ENCODE measurements around the gene CORO1C. TPM values are rescaled to one million over a fixed set of nuclear protein-coding genes. Genes with fewer than 3 reads are reported as not detected.

CORO1C gene
- total RNA-seq, 3 donors from 2014 or later (not counting 1 experiment from before 2014, with no cell fraction given), result 28.9 to 43.5 (median 36.0) TPM

- H3K27ac Mint-ChIP-seq, result no peak overlapping the region
- no peaks in the 10 kb centered on the region for H3K36me3 Mint-ChIP-seq
- no peaks in the 10 kb centered on the region for H3K9me3 Mint-ChIP-seq
- intact Hi-C loops (cut with micrococcal nuclease), result no loop called here
- ATAC-seq (no peak), DNase-seq (no peak)
- H3K4me1 ChIP-seq (ENCODE audit: control insufficient read depth, insufficient read depth, low read length), result peaks cover 10% of the 10 kb centered on the region
- H3K27me3 Mint-ChIP-seq (ENCODE audit: low read depth in 2 of 2), result peaks cover 0 to 8% of the 10 kb centered on the region in 2 donors
- H3K27me3 ChIP-seq (ENCODE audit: control insufficient read depth, insufficient read depth, low read length), result peaks cover 6% of the 10 kb centered on the region
- TF ChIP-seq, protein P1, sequence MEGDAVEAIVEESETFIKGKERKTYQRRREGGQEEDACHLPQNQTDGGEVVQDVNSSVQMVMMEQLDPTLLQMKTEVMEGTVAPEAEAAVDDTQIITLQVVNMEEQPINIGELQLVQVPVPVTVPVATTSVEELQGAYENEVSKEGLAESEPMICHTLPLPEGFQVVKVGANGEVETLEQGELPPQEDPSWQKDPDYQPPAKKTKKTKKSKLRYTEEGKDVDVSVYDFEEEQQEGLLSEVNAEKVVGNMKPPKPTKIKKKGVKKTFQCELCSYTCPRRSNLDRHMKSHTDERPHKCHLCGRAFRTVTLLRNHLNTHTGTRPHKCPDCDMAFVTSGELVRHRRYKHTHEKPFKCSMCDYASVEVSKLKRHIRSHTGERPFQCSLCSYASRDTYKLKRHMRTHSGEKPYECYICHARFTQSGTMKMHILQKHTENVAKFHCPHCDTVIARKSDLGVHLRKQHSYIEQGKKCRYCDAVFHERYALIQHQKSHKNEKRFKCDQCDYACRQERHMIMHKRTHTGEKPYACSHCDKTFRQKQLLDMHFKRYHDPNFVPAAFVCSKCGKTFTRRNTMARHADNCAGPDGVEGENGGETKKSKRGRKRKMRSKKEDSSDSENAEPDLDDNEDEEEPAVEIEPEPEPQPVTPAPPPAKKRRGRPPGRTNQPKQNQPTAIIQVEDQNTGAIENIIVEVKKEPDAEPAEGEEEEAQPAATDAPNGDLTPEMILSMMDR (IDR thresholded peaks at IDR 0.05), result no peak
- WGBS (ENCODE audit: insufficient coverage), result 88% methylated on average over 7 of the region's 7 CpGs
- H3K9me3 ChIP-seq (ENCODE audit: control insufficient read depth, insufficient read depth, low read length), result no peaks in the 10 kb centered on the region
- H3K4me3 ChIP-seq (ENCODE audit: low read length), result no peak overlapping the region
- H3K4me3 Mint-ChIP-seq, result no peak overlapping the region
- peaks cover 4 to 6% of the 10 kb centered on the region in 2 donors for H3K4me1 Mint-ChIP-seq
- H3K36me3 ChIP-seq (ENCODE audit: control insufficient read depth, insufficient read depth, low read length), result no peaks in the 10 kb centered on the region
- no peak overlapping the region for H3K27ac ChIP-seq (ENCODE audit: low read length)
Observed at GRCh38 chr12:108764540-108765288, 33.4 kb upstream of the CORO1C start.

GRCh38 chr12:108761226-108761625, 29.9 kb upstream of the CORO1C start:
- Mint-ChIP-seq H3K9me3 (no peaks in the 10 kb centered on the region), H3K4me1 (no peaks in the 10 kb centered on the region), H3K27ac (no peak overlapping the region), H3K36me3 (no peaks in the 10 kb centered on the region), H3K27me3 (ENCODE audit: low read depth in 2 of 2) (peaks cover 0 to 4% of the 10 kb centered on the region in 2 donors), H3K4me3 (no peak overlapping the region)
- Histone ChIP-seq H3K9me3 (ENCODE audit: control insufficient read depth, insufficient read depth, low read length) (no peaks in the 10 kb centered on the region), H3K4me1 (ENCODE audit: control insufficient read depth, insufficient read depth, low read length) (no peaks in the 10 kb centered on the region), H3K27ac (ENCODE audit: low read length) (no peak overlapping the region), H3K4me3 (ENCODE audit: low read length) (no peak overlapping the region), H3K36me3 (ENCODE audit: control insufficient read depth, insufficient read depth, low read length) (no peaks in the 10 kb centered on the region), H3K27me3 (ENCODE audit: control insufficient read depth, insufficient read depth, low read length) (no peaks in the 10 kb centered on the region)
- TF ChIP-seq, protein P1 (IDR thresholded peaks at IDR 0.05), result no peak
- 97% methylated on average over 11 of the region's 11 CpGs for WGBS (ENCODE audit: insufficient coverage)
- DNase-seq (no peak), ATAC-seq (no peak)
- intact Hi-C loops (cut with micrococcal nuclease), result no loop called here

- H3K27ac ChIP-seq (ENCODE audit: low read length), result no peak overlapping the region
- H3K9me3 Mint-ChIP-seq, result no peaks in the 10 kb centered on the region
- H3K4me1 Mint-ChIP-seq, result no peaks in the 10 kb centered on the region
- no peaks in the 10 kb centered on the region for H3K27me3 ChIP-seq (ENCODE audit: control insufficient read depth, insufficient read depth, low read length)
- H3K4me1 ChIP-seq (ENCODE audit: control insufficient read depth, insufficient read depth, low read length), result no peaks in the 10 kb centered on the region
- intact Hi-C loops (cut with micrococcal nuclease), result no loop called here
- H3K4me3 ChIP-seq (ENCODE audit: low read length), result no peak overlapping the region
- no peak overlapping the region for H3K4me3 Mint-ChIP-seq
- H3K27ac Mint-ChIP-seq, result no peak overlapping the region
- TF ChIP-seq, protein P1 (IDR thresholded peaks at IDR 0.05), result no peak
- H3K9me3 ChIP-seq (ENCODE audit: control insufficient read depth, insufficient read depth, low read length), result no peaks in the 10 kb centered on the region
- DNase-seq (no peak), ATAC-seq (no peak)
- no peaks in the 10 kb centered on the region for H3K27me3 Mint-ChIP-seq (ENCODE audit: low read depth in 2 of 2)
- 85% methylated on average over 11 of the region's 11 CpGs for WGBS (ENCODE audit: insufficient coverage)
- no peaks in the 10 kb centered on the region for H3K36me3 Mint-ChIP-seq
- H3K36me3 ChIP-seq (ENCODE audit: control insufficient read depth, insufficient read depth, low read length), result no peaks in the 10 kb centered on the region
Observed at GRCh38 chr12:108759924-108760323, 28.6 kb upstream of the CORO1C start.

DNA sequence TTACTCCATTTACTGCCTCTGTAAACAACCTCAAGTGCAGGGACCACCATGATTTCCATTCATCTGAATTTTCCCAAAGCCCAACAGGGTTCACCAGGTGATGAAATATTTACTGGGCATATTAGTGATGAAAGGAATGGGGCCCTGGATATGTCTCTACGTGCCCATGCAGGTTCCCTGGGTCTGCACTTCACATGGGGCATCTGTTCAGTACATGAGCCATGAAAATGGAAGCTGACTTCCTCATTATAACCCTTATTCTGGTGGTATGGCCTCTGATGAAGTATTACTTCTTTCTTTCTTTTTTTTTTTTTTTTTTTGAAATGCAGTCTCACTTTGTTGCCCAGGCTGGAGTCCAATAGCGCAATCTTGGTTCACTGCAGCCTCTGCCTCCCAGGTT, 26.5 kb upstream of the CORO1C start:
- no peaks in the 10 kb centered on the region for H3K9me3 ChIP-seq (ENCODE audit: control insufficient read depth, insufficient read depth, low read length)
- H3K4me3 ChIP-seq (ENCODE audit: low read length), result no peak overlapping the region
- peaks cover 0 to 4% of the 10 kb centered on the region in 2 donors for H3K27me3 Mint-ChIP-seq (ENCODE audit: low read depth in 2 of 2)
- TF ChIP-seq, protein P1 (IDR thresholded peaks at IDR 0.05), result no peak
- no peaks in the 10 kb centered on the region for H3K27me3 ChIP-seq (ENCODE audit: control insufficient read depth, insufficient read depth, low read length)
- no peak for ATAC-seq
- WGBS (ENCODE audit: insufficient coverage), result 88% methylated on average over 2 of the region's 2 CpGs
- no peak overlapping the region for H3K27ac ChIP-seq (ENCODE audit: low read length)
- no peak for DNase-seq
- H3K27ac Mint-ChIP-seq, result no peak overlapping the region
- no peaks in the 10 kb centered on the region for H3K4me1 ChIP-seq (ENCODE audit: control insufficient read depth, insufficient read depth, low read length)
- H3K36me3 ChIP-seq (ENCODE audit: control insufficient read depth, insufficient read depth, low read length), result no peaks in the 10 kb centered on the region
- intact Hi-C loops (cut with micrococcal nuclease), result no loop called here
- H3K4me1 Mint-ChIP-seq, result no peaks in the 10 kb centered on the region
- no peaks in the 10 kb centered on the region for H3K9me3 Mint-ChIP-seq
- no peak overlapping the region for H3K4me3 Mint-ChIP-seq
- no peaks in the 10 kb centered on the region for H3K36me3 Mint-ChIP-seq

All from natural killer cell (primary cell).